Erythroblast (primary cell): ENCODE data around the gene APBB1IP.

Source experiments
- GATA1 ChIP-seq: IDR thresholded peaks from 2 replicates; pipeline ENCODE4 v1.6.1; 2011; ENCODE audit warnings: low read depth, mild to moderate bottlenecking, control low read depth, low read length, moderate library complexity
- POLR2A ChIP-seq: IDR thresholded peaks from 2 replicates; pipeline ENCODE4 v1.6.1; 2011; ENCODE audit warnings: mild to moderate bottlenecking, low read length

GRCh38 chr10:26485150-26485941, 47.2 kb downstream of the APBB1IP start:
- TF ChIP-seq POLR2A (no peak), GATA1 (no peak)
